ENCODE data around the gene EFCAB6. TPM values are rescaled to one million over a fixed set of nuclear protein-coding genes. Genes with fewer than 3 reads are reported as not detected.

Gene EFCAB6
- total RNA-seq, 1 donor from 2014 or later, result 3.6 TPM

GRCh38 chr22:43485502-43486089, 326.5 kb downstream of the EFCAB6 start:
- Histone ChIP-seq H3K4me3 (no peak overlapping the region), H3K36me3 (no peaks in the 10 kb centered on the region), H3K27ac (no peak overlapping the region), H3K9me3 (no peaks in the 10 kb centered on the region), H3K27me3 (peaks cover 7% of the 10 kb centered on the region), H3K4me1 (no peaks in the 10 kb centered on the region)
- no peak for DNase-seq
- intact Hi-C loops (cut with DNase I), result no loop called here
- TF ChIP-seq, protein P1, sequence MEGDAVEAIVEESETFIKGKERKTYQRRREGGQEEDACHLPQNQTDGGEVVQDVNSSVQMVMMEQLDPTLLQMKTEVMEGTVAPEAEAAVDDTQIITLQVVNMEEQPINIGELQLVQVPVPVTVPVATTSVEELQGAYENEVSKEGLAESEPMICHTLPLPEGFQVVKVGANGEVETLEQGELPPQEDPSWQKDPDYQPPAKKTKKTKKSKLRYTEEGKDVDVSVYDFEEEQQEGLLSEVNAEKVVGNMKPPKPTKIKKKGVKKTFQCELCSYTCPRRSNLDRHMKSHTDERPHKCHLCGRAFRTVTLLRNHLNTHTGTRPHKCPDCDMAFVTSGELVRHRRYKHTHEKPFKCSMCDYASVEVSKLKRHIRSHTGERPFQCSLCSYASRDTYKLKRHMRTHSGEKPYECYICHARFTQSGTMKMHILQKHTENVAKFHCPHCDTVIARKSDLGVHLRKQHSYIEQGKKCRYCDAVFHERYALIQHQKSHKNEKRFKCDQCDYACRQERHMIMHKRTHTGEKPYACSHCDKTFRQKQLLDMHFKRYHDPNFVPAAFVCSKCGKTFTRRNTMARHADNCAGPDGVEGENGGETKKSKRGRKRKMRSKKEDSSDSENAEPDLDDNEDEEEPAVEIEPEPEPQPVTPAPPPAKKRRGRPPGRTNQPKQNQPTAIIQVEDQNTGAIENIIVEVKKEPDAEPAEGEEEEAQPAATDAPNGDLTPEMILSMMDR (IDR thresholded peaks at IDR 0.05), result no peak
- ATAC-seq, result no peak

DNA sequence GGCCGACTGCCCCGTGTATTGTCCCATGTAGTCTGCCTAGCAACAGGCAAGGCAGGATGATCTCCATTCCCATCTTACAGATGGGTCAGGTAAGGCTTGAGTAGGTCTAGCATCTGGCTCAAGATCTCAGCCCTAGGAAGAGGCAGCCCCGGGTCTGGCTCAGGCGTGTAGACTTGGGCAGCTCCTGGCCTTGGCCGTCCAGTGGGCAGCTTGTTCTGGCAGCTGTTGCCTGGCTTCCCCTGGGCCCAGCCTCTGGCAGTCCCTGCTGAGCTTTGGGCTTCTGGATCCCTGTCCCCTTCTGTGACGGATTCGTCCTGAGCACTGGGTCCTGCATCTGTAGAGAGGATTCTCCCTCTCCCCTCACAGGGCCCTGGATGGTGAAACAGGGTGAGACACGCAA, 327.9 kb downstream of the EFCAB6 start:
- no peak overlapping the region for H3K27ac ChIP-seq

DNA sequence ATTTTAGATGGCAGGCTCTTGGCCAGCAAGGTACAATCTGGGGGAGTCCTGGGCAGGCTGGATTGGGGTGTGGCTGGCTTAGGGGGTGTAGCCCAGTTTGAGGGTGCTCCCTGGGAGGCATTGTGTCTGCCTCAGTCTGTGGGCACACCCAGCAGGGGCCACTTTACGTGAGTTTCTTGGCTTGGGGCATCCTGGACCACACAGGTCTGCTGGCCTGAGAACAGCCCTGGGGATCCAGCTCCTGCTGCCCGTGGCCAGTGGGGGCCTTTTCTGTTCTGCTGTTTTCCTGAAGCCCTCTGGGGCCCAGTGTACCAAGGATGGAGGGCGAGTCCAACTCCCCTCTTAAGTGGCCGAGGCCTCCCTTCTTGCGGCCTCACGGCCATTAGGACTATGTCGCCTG, 328.4 kb downstream of the EFCAB6 start:
- Histone ChIP-seq H3K36me3 (no peaks in the 10 kb centered on the region), H3K27ac (no peak overlapping the region), H3K4me1 (no peaks in the 10 kb centered on the region), H3K4me3 (no peak overlapping the region), H3K27me3 (peaks cover 4% of the 10 kb centered on the region), H3K9me3 (no peaks in the 10 kb centered on the region)
- intact Hi-C loops (cut with DNase I), result no loop called here
- ATAC-seq, result no peak
- no peak for DNase-seq
- TF ChIP-seq, protein P1 (IDR thresholded peaks at IDR 0.05), result no peak

More for the DNA sequence above, 327.9 kb downstream of the EFCAB6 start:
- ATAC-seq, result no peak
- Histone ChIP-seq H3K4me3 (no peak overlapping the region), H3K36me3 (no peaks in the 10 kb centered on the region), H3K9me3 (no peaks in the 10 kb centered on the region), H3K4me1 (no peaks in the 10 kb centered on the region), H3K27me3 (peaks cover 4% of the 10 kb centered on the region)
- TF ChIP-seq, protein P1 (IDR thresholded peaks at IDR 0.05), result no peak
- intact Hi-C loops (cut with DNase I), result no loop called here
- DNase-seq, result no peak

DNA sequence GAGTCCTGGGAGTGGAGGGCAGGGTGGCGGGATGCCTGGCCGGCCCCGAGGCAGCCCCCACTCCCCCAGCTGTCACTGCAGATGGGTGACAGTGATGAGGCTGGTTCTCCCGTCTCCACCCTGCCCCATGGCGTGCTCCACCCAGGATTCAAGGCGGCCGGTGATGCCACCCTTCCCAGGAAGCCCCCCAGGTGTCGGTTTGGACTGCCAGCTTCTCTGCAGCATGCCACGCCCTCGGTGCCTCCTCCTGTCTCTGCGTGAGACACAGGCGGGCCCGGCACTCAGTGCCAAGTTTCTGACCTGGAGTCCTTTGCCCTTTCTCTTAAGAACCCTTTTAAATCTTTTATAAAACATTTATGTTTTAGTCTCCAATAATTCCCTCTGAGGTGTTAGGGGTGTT, 328.8 kb downstream of the EFCAB6 start:
- Histone ChIP-seq H3K4me1 (no peaks in the 10 kb centered on the region), H3K36me3 (no peaks in the 10 kb centered on the region), H3K9me3 (no peaks in the 10 kb centered on the region), H3K4me3 (no peak overlapping the region), H3K27me3 (peaks cover 4% of the 10 kb centered on the region), H3K27ac (no peak overlapping the region)
- DNase-seq, result no peak
- TF ChIP-seq, protein P1 (IDR thresholded peaks at IDR 0.05), result no peak
- ATAC-seq, result no peak
- intact Hi-C loops (cut with DNase I), result no loop called here

DNA sequence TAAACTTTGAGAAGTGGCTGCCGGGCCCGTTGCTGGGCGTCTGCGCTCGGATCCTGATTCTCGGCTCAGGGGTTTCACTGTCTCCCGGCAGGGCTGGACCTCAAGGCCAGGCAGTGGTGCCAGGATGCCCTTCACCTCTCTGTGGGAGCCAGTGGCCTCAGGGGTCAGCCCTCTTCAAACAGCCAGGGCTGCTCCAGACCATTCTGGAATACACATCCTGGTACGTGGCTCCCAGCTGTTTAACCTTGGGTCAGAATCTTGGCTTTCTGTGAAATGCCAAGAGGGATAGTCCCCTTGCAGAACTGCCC, 329.8 kb downstream of the EFCAB6 start:
- Histone ChIP-seq H3K4me3 (no peak overlapping the region), H3K4me1 (no peaks in the 10 kb centered on the region), H3K36me3 (no peaks in the 10 kb centered on the region), H3K27me3 (peaks cover 4% of the 10 kb centered on the region), H3K27ac (no peak overlapping the region), H3K9me3 (no peaks in the 10 kb centered on the region)
- DNase-seq (no peak), ATAC-seq (no peak)
- intact Hi-C loops (cut with DNase I), result no loop called here
- TF ChIP-seq, protein P1 (IDR thresholded peaks at IDR 0.05), result no peak

All from upper lobe of right lung (tissue), 1 donor.